HUES64 (cell line): ENCODE measurements around the gene RNF10.
"Not testable (repeated sequence)": the region's sequence is repeated elsewhere in the genome, so short reads cannot be mapped to it uniquely, and the experiment has no call there.

Experiments
- H3K27ac ChIP-seq: 2 replicates; pipeline ENCODE4 v1.7.0; 2013; ENCODE audit warnings: low read depth, low read length, inconsistent platforms
- H3K27me3 ChIP-seq: 2 replicates; pipeline ENCODE4 v1.6.1; 2013; ENCODE audit warnings: mild to moderate bottlenecking, low read length; ENCODE audit not compliant: insufficient read depth
- H3K36me3 ChIP-seq: 2 replicates; pipeline ENCODE4 v1.6.1; 2013; ENCODE audit warnings: mild to moderate bottlenecking, low read length; ENCODE audit not compliant: insufficient read depth
- H3K4me1 ChIP-seq: 2 replicates; pipeline ENCODE4 v1.6.1; 2013; ENCODE audit warnings: mild to moderate bottlenecking, low read length, moderate library complexity; ENCODE audit not compliant: insufficient read depth
- H3K4me3 ChIP-seq: 2 replicates; pipeline ENCODE4 v1.5.1; 2013; ENCODE audit warnings: mild to moderate bottlenecking, low read length, moderate library complexity
- H3K9ac ChIP-seq: 2 replicates; pipeline ENCODE4 v1.6.1; 2013; ENCODE audit warnings: mild to moderate bottlenecking, low read depth, low read length
- H3K9me3 ChIP-seq: 2 replicates; pipeline ENCODE4 v1.6.1; 2013; ENCODE audit warnings: low read depth, low read length; ENCODE audit not compliant: insufficient read depth
- WGBS: fragments of 150-250, 120-280 bp; methylation state at CpG from one replicate; pipeline ENCODE4 v1.1.7; 2013; ENCODE audit warnings: missing lambda C conversion rate; 5-methylcytosine and 5-hydroxymethylcytosine counted together

The RNF10 gene

DNA sequence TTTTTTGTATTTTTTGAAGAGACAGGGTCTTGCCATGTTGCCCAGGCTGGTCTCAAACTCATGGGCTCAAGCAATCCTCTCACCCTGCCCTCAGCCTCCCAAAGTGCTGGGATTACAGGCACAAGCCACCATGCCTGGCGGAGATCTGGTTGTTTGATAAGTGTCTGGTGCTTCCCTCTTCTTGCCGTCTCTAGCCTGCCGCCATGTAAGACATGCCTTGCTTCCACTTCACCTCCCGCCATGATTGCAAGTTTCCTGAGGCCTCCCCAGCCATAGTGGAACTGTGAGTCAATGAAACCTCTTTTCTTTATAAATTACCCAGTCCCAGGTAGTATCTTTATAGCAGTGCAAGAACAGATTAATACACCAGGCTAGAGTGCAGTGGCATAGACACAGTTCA lies 83.6 kb downstream of the RNF10 start:
- WGBS: 95% methylated on average over 4 of the region's 4 CpGs
- H3K4me3 ChIP-seq, H3K9me3 ChIP-seq: not testable (repeated sequence)

GRCh38 chr12:120618954-120619615 lies 84.9 kb downstream of the RNF10 start:
- Histone ChIP-seq H3K27ac (no peak overlapping the region), H3K4me3 (peak overlapping the region; percentile 32), H3K9ac (no peak overlapping the region), H3K9me3 (no peaks in the 10 kb centered on the region), H3K4me1 (peaks cover 10% of the 10 kb centered on the region; the same call in 1 of the 2 replicates), H3K36me3 (no peaks in the 10 kb centered on the region), H3K27me3 (no peaks in the 10 kb centered on the region)
- 39% methylated on average over 7 of the region's 8 CpGs for WGBS

More for the DNA sequence above, 83.6 kb downstream of the RNF10 start:
- not testable (repeated sequence) for H3K27me3 ChIP-seq, H3K27ac ChIP-seq, H3K9ac ChIP-seq, H3K36me3 ChIP-seq
- peaks cover 10% of the 10 kb centered on the region; the same call in 1 of the 2 replicates for H3K4me1 ChIP-seq

GRCh38 chr12:120620624-120621023 lies 86.5 kb downstream of the RNF10 start:
- Histone ChIP-seq H3K4me1 (peaks cover 10% of the 10 kb centered on the region; the same call in 1 of the 2 replicates), H3K9me3 (no peaks in the 10 kb centered on the region), H3K9ac (no peak overlapping the region), H3K4me3 (no peak overlapping the region), H3K27me3 (no peaks in the 10 kb centered on the region), H3K36me3 (no peaks in the 10 kb centered on the region), H3K27ac (no peak overlapping the region)
- 91% methylated on average over 1 of the region's 2 CpGs for WGBS

- Histone ChIP-seq H3K9me3 (no peaks in the 10 kb centered on the region), H3K4me1 (no peaks in the 10 kb centered on the region), H3K9ac (no peak overlapping the region), H3K27ac (no peak overlapping the region), H3K36me3 (no peaks in the 10 kb centered on the region), H3K27me3 (no peaks in the 10 kb centered on the region), H3K4me3 (no peak overlapping the region)
- WGBS: 90% methylated on average over 26 of the region's 26 CpGs
Measured at GRCh38 chr12:120625557-120626419, 91.6 kb downstream of the RNF10 start.
